Measurements from ENCODE around the gene ZMYM3.

ZMYM3 gene

GRCh38 chrX:71252221-71252620 is 1.7 kb downstream of the ZMYM3 start:
- DNase-seq = no peak

DNA sequence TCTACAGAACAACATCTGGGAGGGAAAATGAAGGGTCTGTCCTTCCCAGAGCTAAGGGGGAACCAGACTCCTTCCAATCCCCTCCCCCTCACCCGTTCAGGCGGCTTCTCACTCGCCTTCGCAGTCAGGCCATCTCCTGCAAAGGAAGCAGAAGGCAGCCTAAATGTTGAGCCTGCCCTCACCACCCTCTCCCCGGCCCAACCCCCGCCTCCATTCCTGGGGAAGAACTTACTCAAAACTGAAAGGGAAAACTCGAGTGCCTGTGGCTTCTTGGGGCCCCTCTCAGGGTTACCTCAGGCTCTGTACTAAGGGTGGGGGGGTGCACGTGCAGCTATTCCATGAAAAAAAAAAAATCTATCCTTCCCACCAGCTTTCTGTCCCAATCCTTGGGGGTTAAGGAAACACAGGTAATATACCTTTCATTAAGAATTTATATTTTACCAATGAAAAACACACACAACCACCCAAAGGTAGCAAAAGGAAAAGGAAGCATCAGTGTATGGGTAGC is 2.4 kb downstream of the ZMYM3 start:
- DNase-seq = no peak

DNA sequence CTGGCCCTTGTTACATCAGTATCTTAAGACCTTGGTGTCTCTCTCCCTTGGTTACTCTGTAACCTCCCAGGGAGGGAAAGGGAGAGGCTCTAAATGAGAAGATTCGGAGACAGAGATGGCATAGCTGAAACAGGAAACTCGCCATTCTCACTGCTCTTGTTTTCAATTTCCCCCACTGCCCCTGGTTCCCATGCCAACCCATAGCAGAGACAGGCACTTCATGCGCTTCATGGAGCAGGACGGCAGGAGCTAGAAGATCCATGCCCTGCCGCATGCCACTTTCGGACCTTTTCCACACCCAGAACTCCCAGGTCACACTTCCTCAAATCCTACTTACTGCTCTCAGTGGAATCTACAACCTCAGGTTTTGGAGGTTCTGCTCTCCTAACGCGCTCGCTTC is 3.1 kb downstream of the ZMYM3 start:
- DNase-seq = no peak

DNA sequence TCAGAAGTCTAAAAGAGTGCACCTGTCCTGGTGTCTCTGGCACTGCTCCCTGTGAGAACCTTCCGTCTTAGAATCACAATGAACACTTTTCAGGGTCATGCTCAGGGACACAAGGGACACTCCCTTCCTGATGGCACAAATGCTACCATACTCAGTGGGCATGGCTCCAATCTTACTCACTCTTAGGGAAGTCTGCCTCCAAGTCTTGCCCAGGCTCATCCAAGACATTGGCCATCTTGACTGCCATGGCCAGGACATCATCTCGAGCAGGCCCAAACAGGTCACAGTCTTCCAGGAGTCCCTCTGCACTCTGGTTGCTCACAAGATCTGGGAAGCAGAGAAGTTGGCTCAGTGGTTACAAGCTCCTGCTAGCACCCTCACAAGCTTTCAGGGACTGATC is 8.8 kb downstream of the ZMYM3 start:
- DNase-seq = no peak

DNA sequence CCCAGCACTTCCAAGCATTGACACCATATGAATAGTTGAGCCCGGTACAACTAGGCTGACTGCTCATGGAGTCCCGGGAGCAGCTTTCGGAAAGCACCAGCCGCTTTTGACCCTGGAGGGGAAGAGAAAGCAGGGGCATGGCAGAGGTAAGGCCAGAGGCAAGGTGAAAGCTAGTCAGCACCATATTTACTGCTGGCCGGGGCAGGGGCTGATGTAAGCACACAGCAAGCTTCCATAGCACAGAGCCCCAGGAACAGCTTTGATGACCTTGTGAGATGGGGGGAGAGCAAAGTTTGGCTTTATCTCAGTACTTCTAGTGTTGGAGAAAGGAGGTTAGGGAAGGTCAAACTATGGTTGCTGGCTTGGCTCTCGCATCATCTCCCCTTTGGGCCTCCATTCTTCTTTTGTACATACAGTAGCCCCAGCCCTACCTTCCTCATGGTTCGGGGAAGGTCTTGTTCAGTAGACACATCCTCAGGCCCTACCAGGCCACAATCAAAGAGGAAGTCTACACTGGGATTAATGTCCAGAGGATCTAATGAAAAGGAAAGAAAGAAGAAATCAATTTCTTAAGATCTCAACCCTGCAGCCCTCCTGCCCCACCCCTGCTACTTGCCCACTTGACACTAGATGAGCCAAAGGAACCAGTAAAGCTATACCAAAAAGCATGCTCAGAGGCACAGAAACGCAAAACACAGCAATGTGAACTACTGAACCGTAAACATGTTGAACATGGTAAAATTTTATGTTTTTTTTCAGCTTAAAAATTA is 9.4 kb downstream of the ZMYM3 start:
- no peak for DNase-seq

DNA sequence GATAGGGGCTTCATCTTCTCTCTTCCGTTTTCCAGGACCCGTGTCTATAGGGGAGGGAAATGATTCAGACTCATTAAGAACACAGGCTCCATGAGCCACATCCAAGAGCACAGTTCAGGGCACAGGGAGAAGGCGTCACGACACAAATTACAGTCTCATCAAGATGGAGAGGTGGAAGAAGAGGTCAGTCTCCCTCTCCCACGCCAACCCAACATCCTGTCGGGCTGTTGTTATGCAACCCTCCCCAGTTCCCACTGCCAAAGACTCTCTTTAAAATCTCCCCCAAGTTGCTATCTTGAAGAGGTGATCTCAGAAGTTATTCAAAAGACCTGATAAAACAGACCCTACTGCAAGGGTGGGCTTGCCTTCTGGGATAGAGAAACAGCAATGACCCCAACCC is 12.6 kb downstream of the ZMYM3 start:
- DNase-seq = no peak

DNA sequence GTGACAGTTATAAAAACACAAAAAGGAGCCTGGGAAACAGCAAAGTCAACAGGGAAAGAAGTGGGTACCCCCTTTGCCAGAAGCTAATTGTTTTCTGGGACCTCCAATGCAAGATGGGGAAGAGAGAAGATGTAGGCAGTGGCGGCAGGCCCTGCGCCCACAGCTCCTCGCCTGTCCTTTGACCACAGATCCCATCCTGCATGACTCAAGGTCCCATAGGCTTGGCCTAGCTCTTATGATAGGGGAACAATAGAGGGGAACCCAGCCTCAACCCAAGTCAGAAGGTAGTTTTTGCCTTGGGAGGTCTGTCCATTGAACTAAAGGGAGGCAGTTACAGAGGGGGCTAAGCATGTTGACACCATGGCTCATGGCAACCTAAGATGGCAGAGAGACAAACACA is 14.2 kb downstream of the ZMYM3 start:
- no peak for DNase-seq

GRCh38 chrX:71236836-71237235 is 17.1 kb downstream of the ZMYM3 start:
- DNase-seq = peak; percentile 61

DNA sequence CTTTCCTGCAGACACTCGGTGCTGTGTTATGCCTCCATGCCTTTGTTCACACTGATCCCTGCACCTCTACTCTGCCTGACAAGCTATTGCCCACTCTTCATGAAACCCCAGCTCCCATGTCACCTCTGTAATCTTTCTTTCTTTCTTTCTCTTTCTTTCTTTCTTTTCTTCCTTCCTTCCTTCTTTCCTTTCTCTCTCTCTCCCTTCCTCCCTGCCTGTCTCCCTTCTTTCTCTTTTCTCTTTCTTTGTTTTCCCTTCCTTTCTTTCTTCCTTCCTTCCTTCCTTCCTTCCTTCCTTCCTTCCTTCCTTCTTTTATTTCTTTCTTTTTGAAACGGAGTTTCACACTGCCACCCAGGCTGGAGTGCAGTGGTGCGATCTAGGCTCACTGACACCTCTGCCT is 18.5 kb downstream of the ZMYM3 start:
- no peak for DNase-seq

DNA sequence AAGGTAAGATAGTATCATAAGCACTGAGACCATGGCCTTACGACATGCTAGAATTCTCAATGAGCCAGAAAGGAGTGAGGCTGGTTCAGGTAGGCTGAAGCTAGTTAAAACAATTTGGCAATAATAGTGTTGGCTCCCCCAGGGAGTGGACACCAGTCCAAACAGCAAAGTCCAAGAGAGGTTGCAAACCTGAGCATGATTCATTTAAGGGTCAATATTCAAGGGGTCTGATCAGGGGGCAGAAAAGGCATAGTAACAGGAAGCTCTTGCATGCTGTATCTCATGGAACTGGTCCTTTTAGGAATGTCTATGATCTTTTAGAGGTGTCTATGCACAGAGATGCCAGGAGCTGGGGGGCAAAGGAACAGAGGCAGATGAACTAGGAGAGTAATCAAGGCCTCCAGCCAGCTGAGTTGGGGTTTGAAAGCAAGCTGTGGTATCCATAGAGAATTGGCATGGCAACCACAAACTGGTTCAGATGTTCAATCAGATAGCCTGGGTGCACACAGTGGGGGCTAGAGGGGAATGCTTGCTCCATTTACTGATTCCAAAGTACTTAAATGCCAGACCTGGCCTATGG is 25.8 kb downstream of the ZMYM3 start:
- DNase-seq = peak; percentile 26

GRCh38 chrX:71227370-71228062 is 26.4 kb downstream of the ZMYM3 start:
- peak; percentile 26 for DNase-seq

DNA sequence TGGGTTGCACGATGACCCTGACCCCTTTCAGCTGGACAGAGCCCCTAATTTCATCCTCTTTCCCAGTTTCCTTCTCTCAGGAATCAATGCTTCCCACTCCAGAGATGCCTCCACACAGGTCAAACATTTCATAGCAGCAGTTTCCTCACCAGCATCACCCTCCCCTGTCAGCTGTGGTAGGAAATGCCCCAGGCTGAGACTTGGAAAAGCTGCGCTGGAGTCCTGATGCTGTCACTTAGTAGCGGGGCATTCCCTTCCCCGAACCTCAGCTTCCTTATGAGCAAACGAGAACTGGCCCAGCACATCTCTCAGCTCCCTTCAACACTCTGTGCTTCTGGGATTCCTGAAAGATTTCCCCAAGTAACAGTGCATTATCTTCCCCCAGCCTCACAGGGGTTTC is 28.3 kb downstream of the ZMYM3 start:
- DNase-seq = no peak

DNA sequence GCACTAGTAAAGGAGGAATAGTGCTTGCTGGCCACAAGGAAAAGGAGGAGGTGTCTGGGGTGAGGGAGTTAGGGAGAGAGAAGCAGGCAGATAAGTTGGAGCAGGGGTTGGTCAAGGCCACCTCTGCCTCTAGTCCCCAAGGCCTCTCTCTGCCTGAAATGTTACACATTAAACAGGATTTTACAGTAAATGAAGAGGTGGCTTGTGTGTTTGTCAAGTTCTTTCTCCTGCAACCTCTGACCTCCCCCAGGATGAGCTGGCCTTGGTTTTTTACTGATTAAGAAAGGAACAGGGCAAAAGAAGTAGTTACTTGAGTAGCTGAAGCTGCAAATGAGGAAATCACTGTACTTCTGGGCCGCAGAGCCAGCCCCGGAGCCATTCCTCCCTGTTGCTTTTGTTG is 28.9 kb downstream of the ZMYM3 start:
- DNase-seq = no peak

DNA sequence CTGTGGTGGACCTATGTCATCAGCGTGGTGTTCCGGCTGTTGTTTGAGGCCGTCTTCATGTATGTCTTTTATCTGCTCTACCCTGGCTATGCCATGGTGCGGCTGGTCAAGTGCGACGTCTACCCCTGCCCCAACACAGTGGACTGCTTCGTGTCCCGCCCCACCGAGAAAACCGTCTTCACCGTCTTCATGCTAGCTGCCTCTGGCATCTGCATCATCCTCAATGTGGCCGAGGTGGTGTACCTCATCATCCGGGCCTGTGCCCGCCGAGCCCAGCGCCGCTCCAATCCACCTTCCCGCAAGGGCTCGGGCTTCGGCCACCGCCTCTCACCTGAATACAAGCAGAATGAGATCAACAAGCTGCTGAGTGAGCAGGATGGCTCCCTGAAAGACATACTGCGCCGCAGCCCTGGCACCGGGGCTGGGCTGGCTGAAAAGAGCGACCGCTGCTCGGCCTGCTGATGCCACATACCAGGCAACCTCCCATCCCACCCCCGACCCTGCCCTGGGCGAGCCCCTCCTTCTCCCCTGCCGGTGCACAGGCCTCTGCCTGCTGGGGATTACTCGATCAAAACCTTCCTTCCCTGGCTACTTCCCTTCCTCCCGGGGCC is 29.7 kb downstream of the ZMYM3 start:
- no peak for DNase-seq

GRCh38 chrX:71222929-71223328 is 31.0 kb downstream of the ZMYM3 start, which contains the start of gene GJB1:
TSS of gene GJB1 (plus strand) at chrX:71223224. CDS start at chrX:71223708, 484 bp downstream.
- no peak for DNase-seq

GRCh38 chrX:71221145-71221544 is 32.8 kb downstream of the ZMYM3 start:
- no peak for DNase-seq

- DNase-seq = no peak
These were observed 36.6 kb downstream of the ZMYM3 start for GRCh38 chrX:71217298-71217697.

DNA sequence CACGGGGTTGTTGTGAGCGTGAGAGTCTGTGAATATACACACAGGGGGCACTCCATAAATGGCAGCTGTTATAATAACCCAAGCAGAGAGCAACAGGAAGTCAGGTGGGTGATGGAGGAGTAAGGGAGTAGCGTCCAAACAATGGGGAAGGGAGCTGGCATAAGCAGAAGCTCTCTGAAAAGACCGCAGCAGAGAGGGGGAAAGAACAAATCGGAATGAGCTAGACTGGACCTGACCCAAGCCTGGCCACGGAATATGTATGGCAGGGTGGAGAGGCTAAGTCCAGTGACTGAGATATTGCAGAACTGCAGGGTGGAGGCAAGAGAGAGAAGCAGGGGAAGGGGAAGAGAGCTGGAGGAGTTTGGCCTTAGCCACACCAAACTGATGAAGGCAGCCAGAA is 37.5 kb downstream of the ZMYM3 start:
- DNase-seq = peak; percentile 95

DNA sequence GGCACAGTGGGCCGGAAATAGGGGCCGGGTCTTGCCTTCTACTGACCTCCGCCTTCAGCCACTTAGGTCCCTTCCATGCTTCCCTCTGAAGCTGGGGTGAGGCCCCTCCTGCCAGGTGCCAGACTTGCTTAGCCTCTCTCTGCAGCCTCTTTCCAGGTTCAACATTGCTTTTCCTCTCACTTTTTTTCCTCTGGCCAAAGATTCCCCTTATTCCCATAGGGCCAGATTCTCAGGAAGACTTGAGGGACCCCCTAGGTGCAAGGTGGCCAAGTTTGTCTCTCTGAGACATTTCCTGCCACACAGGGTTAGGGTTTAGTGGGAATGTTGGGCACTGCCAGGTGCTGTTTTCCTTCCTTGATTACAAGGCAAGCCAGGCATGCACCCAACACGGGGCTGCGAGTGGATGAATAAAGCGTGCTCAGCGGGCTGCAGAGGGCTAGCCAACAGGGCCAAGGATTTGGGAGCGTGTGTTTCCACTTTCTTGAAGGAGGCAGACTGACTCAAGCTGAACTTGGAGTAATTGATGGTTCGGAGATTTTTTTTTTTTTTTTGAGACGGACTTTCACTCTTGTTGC is 38.5 kb downstream of the ZMYM3 start:
- DNase-seq = peak; percentile 70

DNA sequence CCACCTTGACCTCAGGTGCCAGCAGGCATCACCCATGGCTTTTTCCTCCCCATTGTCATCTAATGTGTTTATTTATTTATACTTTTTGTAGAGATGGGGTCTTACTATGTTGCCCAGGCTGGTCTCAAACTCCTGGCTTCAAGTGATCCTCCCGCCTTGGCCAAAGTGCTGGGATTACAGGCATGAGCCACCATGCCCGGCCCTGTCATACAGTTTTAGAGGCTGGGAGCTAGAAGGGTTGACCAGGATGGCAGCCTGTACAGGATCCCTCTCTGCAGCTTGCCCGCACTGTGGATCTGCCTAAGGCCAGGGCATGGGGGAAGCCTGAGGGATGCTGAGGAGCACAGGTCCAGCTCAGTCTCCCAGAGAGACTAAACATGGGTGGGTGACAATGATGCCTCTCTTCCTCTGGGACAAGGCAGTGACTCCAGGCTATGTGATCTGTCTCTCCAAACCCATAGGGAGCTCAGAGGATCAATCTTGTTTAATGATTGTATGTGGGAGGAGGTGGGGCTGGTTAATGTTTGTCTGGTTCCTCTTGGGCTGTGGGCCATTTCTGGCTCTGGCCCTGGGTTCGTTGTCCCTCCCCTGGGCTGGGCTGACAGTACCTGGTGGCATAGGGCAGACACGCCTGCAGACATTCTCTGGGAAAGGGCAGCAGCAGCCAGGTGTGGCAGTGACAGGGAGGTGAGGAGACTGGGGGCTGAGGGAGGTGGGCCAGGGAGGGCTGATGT is 39.2 kb downstream of the ZMYM3 start:
- peak; percentile 87 for DNase-seq

GRCh38 chrX:71214152-71214551 is 39.8 kb downstream of the ZMYM3 start:
- DNase-seq = no peak

DNA sequence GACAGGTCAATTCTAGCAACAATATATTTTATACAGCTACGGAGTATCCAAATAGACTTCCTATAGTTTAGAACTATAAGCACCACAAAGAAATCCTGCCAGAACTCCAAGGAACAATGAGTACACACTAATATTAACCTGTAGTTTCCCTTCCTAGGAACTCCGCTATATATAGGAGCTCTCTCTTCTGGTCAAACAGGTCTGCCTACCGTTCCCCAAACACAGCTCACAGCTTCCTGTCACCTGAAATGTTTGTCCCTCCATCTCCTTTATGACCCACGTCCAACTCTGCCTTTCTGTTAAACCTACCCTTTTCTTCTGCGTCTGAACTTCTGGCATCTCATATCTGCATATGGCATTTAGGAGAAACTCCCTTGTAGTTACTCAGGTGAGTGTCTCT is 41.4 kb downstream of the ZMYM3 start:
- peak; percentile 67 for DNase-seq
